Hypothalamus (tissue), 51 donors: ENCODE data around the gene ACTN3.
"Not testable (repeated sequence)": the region's sequence is repeated elsewhere in the genome, so short reads cannot be mapped to it uniquely, and the experiment has no call there.

Source experiments
- DNase-seq, 51 donors: peaks; one replicate each; lab custom pipeline; 2025; lab: John Stamatoyannopoulos, UW

The ACTN3 gene

GRCh38 chr11:66543263-66544107 is 3.2 kb upstream of the ACTN3 start:
- peak in 26 of 51 donors; percentile 3 to 54 (median 21) for DNase-seq

GRCh38 chr11:66544952-66545351 is 1.8 kb upstream of the ACTN3 start:
- not testable (repeated sequence) for DNase-seq

GRCh38 chr11:66545701-66546367 is 869 bp upstream of the ACTN3 start, which contains the start of gene ZDHHC24:
Gene ZDHHC24 (minus strand): TSS chr11:66546048. CDS start chr11:66546003, 45 bp downstream.
- peak; percentile 61 to 97 (median 93) for DNase-seq

- DNase-seq = no peak
Measured at GRCh38 chr11:66546966-66547661, 411 bp downstream of the ACTN3 start.

GRCh38 chr11:66547662-66548009 is 933 bp downstream of the ACTN3 start:
- no peak for DNase-seq

DNA sequence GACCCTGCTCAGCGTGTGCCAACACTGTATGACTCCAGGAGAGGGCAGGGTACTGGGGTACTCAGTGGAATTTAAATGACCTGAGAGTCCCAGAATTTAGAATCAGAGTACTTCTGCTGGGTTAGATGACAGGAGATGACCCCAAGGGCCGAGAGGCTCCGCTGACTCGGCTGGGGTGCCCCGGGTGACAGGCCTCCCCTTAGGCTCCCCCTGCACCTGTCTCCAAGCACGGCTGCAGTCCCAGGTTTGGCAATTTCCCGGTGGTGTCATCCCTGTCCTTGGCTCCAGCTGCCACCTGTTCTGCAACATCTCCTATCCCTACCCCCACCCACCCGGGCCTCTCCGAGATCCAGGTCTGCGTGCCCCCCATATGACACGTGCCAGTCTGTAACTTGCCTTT is 1.3 kb downstream of the ACTN3 start:
- no peak for DNase-seq

- DNase-seq = no peak
Measured at GRCh38 chr11:66548774-66549630, 2.3 kb downstream of the ACTN3 start.

GRCh38 chr11:66549696-66550095 is 3.0 kb downstream of the ACTN3 start:
- no peak for DNase-seq

- DNase-seq = no peak
Measured at GRCh38 chr11:66550887-66551286, 4.2 kb downstream of the ACTN3 start.

GRCh38 chr11:66554602-66555001 is 7.9 kb downstream of the ACTN3 start:
- DNase-seq = no peak

DNA sequence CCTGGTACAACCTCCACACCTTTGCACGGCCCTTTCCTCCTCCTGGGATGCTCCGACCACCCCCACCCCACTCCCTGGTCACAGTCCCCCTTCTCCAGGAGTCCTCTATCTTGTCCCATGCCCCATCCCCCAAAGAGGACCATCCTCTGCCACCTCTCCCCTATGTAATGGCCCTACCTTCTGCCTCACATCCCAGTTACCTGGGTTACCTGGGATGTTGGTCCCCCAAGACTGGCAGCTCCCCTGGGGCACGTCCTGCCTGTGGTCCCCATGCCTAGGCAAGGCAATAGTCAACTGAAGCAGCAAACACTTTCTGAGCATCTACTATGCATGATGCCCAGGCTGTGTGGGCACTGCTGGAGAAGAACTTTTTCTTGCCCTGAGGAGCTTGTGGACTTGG is 8.7 kb downstream of the ACTN3 start:
- no peak for DNase-seq

DNA sequence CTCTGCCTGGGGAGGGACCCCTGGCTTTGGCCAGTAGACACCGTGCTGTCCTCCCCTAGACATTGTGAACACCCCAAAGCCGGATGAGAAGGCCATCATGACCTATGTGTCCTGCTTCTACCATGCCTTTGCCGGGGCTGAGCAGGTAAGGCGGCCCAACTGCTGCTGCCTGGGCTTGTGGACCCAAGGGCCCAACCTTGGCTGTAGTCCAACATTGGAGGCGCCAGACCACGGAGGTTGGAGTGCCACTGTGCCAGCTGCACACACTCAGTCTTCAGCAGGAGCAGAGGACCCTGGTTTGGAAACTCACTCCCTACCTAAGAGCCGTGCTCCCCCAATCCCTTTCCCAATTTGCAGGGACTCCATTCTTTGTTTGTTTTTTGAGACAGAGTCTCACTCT is 9.4 kb downstream of the ACTN3 start:
- DNase-seq = no peak

DNA sequence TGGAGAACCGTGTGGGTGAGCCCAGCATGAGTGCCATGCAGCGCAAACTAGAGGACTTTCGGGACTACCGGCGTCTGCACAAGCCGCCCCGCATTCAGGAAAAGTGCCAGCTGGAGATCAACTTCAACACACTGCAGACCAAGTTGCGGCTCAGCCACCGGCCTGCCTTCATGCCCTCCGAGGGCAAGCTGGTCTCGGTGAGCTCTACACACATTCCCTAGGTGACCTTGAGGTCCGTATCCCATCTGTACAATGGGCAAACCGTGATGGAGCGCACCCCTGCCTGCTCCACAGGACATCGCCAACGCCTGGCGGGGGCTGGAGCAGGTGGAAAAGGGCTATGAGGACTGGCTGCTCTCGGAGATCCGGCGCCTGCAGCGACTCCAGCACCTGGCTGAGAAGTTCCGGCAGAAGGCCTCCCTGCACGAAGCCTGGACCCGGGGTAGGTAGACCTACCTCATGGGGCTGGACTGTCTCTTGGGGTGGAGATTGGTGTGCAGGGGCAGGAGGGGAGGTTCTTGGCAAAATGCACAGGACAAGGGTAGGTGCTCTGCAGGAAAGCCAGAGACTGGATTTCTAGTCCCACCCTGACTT is 11.1 kb downstream of the ACTN3 start:
- DNase-seq = no peak

GRCh38 chr11:66559142-66559865 is 12.6 kb downstream of the ACTN3 start:
- DNase-seq = peak in 3 of 51 donors; percentile 4 to 19 (median 11)

GRCh38 chr11:66559866-66560676 is 13.4 kb downstream of the ACTN3 start:
- no peak for DNase-seq

DNA sequence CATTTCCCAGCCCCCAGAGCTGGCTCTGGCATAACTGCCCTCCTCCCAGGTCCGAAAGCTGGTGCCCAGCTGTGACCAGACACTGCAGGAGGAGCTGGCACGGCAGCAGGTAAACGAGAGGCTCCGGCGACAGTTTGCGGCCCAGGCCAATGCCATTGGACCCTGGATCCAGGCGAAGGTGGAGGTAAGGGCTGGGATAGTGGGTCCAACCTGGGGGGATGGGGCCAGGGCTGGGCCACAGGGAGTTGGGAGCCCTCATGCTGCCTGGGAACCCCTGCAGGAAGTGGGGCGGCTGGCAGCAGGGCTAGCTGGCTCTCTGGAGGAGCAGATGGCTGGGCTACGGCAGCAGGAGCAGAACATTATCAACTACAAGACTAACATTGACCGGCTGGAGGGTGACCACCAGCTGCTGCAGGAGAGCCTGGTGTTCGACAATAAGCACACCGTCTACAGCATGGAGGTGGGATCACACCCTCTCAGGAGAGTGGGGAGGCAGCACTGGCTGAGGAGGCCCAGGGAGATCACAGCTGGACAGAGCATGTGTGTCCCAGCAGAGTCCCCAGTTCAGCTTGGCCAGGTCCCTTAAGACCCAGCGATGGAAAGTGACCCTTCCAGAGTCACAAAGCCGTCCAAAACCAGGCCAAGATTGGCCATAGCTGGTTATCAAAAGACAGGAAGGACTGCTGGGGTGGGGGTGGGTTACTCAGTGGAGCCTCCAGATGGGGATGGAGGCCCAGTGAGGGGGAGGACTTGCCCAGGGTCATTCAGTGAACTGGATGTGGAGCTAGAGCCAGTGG is 14.7 kb downstream of the ACTN3 start:
- no peak for DNase-seq

- no peak for DNase-seq
Measured at GRCh38 chr11:66561975-66562248, 15.2 kb downstream of the ACTN3 start.

GRCh38 chr11:66562275-66562674 is 15.6 kb downstream of the ACTN3 start:
- no peak for DNase-seq
